Activated CD4-positive, alpha-beta T cell treated with anti-CD3 and anti-CD28 coated beads, Interleukin-2, Interleukin-6, amounts not matched to agents 100 ng/mL and 50 ng/mL, durations not matched to agents 16 hours and 8 hours (primary cell): ENCODE results near the gene ZDHHC8.

ENCODE experiments used
- DNase-seq: peaks from one replicate; pipeline ENCODE4 v3.0.0-alpha.2; 2020

The ZDHHC8 gene

DNA sequence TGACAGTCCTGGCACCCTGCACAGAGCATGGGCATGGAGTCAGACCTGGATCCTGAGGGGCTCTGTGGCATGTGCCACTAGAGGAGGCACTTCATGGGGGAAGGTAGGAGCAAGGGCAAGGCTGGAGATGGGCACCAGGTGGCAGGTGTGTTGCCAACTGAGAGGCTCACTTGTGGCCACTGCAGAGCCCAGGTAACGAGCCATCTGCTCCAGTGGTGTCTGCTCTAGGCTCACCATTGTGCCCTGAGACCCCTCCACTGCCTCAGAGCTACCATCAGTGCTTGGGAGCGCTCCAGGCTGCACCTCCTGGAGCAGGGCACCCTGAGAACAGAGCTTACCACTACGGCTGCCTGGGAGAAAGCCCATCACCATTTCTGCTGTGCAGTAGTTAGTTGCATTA is 1.3 kb upstream of the ZDHHC8 start:
- no peak for DNase-seq

- peak; percentile 85 for DNase-seq
Measured at GRCh38 chr22:20130731-20131596, 640 bp upstream of the ZDHHC8 start.

DNA sequence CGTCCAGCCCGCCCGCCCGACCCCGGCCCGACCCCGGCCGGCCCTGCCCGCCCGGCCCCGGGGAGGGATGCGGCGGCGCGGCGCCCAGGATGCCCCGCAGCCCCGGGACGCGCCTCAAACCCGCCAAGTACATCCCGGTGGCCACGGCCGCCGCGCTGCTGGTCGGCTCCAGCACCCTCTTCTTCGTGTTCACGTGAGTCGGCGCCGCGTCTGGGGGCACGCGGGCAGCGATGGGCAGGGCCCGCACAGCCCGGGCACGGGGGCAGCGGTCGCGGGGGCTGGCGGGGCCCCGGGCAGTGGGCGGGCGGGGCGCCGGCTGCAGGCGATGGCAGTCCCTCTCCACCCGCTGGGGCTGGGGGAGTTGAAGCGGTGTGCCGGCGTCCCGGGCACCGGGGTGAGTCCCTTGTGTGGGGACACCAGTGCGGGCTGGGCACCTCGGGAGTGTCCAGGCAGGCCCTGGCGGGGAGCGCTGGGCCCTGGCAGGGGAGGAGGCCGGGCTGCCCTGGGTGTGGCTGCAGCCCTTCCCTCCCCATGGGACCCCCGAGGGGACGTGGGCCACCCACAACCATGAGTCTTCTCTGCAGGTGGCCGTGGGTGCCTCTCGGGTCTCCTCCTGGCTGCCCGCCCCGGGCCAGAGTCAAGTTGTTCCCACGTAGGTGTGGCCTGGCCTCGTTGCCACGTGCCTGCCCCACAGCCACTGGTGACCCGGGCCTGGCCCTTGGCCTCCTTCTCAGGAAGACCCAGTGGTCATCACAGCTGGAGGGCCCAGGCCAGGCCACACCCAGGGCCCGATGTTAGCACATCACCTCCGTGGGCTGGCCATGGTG is 468 bp downstream of the ZDHHC8 start:
- no peak for DNase-seq

GRCh38 chr22:20132686-20133246 is 1.2 kb downstream of the ZDHHC8 start:
- no peak for DNase-seq

GRCh38 chr22:20133930-20134549 is 2.4 kb downstream of the ZDHHC8 start:
- DNase-seq, result no peak

DNA sequence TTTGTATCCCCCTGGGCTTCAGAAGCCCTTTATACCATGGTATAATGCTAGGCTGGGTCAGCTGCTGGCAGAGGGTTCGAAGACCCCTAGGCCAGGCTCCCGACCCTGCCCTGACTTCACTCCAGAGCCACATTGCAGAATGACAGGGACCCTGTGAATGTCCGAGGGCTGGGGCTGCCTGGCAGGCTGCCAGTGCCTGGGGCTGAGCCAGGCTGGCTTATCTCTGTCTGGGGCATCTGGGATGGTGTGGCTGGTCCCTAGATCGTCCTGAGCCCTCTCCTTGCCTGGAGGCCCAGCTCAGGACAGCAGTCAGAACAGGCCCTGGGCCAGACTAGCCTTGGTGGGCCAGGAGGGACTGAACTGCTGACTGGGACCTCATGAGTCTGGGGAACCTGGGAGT is 3.7 kb downstream of the ZDHHC8 start:
- no peak for DNase-seq

DNA sequence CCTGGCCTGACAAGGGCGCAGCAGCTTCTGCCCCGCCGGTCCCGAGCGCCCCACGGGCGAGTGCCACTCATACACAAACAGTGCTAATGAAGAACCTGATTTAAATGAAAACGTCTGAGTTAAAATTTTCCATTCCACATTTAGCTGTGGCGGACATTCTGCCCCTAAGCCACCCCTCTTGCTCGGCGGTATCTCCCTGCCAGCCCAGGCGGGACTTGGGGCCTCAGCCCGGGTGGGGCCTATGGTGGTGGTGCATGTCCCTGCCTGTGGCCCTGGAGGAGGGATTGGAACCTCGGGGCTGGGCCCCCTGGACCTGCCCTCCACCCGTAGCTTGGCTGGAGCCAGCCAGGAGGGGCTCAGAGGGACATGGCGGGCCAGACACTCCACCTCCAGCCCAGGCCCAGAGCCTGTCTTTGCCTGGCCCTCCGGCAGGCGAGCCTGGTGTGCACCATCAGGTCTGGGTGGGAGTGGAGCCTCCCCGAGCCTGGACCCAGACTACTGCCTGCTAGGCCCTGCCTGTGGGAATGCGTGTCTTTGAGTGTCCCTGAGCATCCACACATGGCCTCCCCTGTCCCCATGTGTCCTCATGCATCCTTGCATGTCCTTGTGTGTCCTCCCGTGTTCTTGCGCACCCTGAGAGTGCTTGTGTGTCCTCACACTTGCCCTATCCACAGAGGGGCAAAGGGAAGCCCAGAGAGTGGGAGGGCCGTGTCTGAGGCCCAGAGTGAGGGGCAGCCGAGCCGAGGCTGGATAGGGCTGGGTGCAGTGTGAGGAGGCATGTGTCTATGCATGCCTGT is 4.4 kb downstream of the ZDHHC8 start:
- no peak for DNase-seq

DNA sequence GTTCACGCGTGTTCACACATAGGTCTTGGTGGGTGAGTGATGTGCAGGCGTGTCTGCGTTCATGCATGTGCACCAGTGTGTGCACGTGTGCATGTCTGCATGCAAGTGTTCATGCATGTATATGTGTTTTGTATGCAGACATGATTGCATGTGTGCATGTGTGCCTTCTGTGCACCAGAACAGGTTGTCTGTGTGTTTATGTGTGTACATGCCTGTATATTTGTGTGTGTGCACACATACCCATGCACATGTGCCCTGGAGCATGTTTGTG is 4.9 kb downstream of the ZDHHC8 start:
- DNase-seq, result no peak

- no peak for DNase-seq
Measured at GRCh38 chr22:20137113-20137512, 5.5 kb downstream of the ZDHHC8 start.

DNA sequence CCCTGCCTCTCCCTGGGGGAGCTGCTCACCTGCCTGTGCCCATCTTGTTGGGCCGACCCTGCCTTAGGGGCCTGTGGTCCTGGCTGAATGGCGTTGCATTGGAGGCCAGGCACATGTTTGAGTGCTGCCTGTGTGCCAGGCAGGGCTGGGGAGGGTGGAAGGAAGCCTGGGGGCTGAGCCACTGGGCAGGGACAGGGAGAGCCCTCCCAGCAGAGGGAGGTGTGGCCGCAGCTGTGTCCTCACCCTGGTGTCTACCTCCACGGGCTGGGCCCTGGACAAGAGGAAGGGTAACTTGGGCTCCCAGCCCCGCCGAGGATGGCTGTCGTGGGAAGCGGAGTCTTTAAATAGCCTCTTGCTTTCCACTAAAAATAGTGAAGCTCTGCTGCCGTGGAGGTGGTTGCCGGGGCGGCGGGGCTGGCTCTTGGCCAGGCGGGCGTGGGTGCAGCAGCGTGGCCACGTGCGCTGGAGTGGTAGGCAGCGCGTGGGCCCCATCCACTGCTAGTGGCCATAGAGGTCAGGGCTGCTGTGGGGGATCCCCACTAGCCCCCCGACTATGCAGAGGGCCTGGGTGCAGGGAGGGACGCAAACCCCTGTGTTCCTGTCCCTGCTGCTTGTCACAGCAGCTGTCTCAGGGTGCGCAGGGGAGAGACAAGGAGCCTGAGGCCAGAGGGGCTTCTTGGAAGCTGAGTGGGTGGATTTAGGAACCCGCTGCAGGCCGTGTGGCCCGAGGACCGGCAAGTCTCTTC is 6.2 kb downstream of the ZDHHC8 start:
- no peak for DNase-seq

DNA sequence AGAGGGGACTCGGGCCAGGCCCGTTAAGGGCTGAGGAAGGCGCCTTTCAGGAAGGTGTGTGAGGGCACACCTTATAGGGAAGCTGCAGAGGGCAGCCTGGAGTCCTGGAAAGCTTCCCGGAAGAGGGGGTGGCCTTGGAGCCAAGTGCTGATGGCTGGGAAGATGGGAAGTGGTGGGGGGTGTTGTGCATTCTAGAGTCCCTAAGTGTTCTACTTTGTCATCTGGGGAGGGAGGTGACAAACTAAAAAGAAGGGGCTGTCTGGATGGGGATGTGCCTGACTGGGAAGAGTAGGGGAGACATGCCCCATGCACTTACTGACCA is 6.8 kb downstream of the ZDHHC8 start:
- no peak for DNase-seq

- DNase-seq, result no peak
Measured at GRCh38 chr22:20138868-20139267, 7.3 kb downstream of the ZDHHC8 start.

GRCh38 chr22:20139391-20140106 is 7.9 kb downstream of the ZDHHC8 start:
- no peak for DNase-seq

GRCh38 chr22:20140107-20140445 is 8.5 kb downstream of the ZDHHC8 start:
- DNase-seq, result no peak

DNA sequence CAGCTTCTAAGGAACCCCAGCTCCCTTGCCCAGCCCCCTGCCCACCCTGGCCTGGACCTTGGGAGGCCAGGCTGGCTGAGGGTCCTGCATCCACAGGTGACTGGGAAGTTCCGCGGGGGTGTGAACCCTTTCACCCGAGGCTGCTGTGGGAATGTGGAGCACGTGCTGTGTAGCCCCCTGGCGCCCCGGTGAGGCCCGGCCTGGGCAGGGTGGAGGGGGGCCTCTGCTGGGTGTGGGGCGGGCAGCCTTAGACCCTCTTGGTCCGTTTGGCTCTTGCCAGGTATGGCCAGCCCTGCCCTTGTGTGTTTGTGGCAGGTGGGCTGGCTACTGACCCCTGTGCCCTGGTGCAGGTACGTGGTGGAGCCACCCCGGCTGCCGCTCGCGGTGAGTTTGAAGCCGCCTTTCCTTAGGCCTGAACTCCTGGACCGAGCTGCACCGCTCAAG is 8.9 kb downstream of the ZDHHC8 start:
- no peak for DNase-seq

DNA sequence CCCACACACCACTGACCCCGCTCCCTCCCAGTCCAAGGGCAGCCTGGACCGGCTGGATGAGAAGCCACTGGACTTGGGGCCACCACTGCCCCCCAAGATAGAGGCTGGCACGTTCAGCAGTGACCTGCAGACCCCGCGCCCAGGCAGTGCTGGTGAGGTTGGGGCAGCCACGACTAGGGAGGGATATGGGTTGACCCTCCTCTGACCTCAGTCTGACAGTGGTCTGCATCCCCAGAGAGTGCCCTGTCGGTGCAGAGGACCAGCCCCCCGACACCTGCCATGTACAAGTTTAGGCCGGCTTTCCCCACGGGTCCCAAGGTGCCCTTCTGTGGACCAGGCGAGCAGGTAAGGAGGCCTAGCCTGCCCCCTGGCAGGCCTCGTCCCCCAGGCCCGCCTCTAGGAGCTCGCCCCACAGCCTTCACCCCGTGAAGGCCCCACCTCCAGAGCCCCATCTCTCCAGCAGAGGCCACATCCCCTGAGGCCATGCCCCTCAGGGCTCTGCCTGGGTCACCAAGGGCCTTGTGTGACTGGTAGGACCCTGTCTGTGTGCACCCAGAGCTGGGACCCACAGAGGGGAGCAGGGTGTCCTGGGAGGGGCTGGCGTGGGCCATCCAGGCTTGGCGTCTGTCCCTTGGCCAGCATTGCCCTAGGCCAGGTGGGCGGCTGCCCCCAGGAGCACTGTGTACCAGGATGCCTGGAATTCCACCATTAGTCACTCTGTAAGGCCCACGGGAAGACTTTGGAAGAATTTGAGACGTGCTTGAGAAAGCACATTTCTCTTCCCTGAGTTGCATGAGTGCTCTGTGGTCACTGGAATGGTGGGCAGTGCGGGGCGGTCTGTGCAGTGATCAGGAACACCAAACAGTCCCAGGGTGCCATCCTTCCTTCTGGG is 9.8 kb downstream of the ZDHHC8 start:
- no peak for DNase-seq

DNA sequence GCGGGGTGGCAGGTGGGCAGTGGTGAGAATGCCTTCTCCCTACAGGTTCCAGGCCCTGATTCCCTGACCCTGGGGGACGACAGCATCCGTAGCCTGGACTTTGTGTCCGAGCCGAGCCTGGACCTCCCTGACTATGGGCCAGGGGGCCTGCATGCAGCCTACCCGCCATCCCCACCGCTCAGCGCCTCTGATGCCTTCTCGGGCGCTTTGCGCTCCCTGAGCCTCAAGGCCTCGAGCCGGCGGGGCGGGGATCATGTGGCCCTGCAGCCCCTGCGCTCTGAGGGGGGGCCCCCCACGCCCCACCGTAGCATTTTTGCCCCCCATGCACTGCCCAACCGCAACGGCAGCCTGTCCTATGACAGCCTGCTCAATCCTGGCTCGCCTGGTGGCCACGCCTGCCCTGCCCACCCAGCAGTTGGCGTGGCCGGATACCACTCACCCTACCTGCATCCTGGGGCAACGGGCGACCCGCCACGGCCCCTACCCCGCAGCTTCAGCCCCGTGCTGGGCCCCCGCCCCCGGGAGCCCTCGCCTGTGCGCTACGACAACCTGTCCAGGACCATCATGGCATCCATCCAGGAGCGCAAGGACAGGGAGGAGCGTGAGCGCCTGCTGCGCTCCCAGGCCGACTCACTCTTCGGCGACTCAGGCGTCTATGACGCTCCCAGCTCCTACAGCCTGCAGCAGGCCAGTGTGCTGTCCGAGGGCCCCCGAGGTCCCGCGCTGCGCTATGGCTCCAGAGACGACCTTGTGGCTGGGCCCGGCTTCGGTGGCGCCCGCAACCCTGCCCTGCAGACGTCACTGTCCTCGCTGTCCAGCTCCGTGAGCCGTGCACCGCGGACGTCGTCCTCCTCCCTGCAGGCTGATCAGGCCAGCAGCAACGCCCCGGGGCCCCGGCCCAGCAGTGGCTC is 11.4 kb downstream of the ZDHHC8 start:
- DNase-seq, result no peak

GRCh38 chr22:20143883-20144665 is 12.5 kb downstream of the ZDHHC8 start:
- no peak for DNase-seq
